HG03280 (cell line): ENCODE results near the gene ANKRD11.
"Not testable (repeated sequence)": the region's sequence is repeated elsewhere in the genome, so short reads cannot be mapped to it uniquely, and the experiment has no call there.

Source experiments
- ATAC-seq: cut with Tn5 transposase; IDR thresholded peaks from one replicate; pipeline ENCODE4 v1.9.1; 2021; ENCODE audit warnings: mild to moderate bottlenecking, moderate library complexity; ENCODE audit not compliant: unreplicated experiment

The ANKRD11 gene

GRCh38 chr16:89388536-89388935, 101.8 kb downstream of the ANKRD11 start:
- ATAC-seq, result no peak

DNA sequence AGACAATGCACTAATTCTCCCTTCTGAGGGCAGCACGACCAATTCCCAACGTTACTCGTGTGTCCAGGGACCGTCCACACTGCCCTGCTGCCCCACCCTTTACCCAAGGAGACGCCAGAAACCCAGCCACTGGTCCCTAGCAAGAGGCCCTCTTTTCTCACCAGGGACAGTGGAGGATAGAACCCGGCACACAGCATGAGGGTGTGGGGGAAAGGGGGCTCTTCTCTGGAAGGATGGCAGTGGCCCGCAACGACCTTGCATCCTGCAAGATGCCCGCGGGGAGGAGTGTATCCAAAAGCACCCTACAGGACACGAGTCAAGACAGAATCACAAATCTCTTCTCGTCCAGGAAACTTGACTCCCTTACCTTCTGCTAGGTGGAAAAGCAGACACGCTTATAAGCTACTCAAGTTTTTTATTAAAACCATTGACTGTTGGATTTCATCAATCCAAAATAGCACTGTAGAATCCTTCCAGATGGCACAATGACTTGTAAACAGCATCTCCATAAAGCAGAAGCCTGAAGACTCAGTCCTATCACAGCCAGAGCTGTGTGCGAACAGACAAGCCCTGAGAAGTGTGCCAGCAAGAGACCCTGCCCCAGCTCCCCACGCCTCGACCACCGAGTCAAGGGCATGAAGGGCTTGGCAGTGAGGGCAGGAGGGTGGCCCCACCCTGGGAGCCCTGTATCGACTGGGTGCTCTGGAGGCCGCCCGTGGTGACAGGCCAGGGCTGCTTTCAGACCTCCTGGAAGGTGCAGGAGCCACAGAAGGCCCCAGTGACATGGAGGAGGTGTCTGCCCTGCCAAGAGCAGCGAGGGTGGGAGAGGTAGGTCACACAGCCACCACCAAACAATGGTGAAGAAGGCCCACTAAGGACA, 103.8 kb downstream of the ANKRD11 start:
- no peak for ATAC-seq

DNA sequence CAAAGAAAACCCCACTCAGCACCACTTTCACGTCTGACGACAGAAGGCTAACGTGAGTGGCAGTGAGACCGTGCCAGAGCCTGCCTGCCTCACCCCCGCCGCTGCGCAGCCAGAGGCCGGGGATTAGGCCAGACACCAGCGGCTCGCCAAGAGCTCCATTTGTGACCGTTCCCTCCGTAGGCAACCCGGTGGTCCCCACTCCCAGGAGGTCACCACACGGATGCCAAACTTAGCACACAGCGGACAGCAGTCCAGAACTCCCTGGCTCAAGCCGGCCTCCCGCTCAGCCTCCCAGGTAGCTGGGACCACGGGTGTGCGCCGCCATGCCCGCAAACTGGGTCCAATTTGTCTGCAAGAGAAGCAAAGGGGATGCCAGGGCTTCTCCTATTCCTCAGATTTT, 104.6 kb downstream of the ANKRD11 start:
- ATAC-seq, result no peak

- no peak for ATAC-seq
Measured at GRCh38 chr16:89384282-89384681, 106.1 kb downstream of the ANKRD11 start.

- ATAC-seq, result no peak
Measured at GRCh38 chr16:89383095-89384003, 107.0 kb downstream of the ANKRD11 start.

GRCh38 chr16:89382555-89382954, 107.8 kb downstream of the ANKRD11 start:
- ATAC-seq, result not testable (repeated sequence)

DNA sequence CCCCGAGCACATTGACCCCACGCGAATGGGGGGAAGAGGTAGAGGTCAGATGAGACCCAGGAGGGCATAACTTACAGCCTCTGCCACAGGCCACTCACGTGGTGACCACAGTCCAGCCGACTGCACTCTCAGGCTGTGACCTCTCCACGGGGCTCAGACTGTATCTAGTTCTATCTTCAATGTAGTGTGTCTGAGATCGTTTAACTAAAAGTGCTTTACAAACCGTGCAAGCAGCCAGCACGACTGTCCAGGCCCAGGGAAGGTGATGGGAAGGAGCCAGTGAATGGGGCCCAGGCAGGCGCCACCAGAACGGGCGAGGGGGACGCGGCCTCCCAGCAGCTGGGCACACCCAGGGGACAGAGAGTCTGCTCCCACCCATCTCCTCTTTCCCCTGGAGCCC, 108.6 kb downstream of the ANKRD11 start:
- ATAC-seq, result no peak

- no peak for ATAC-seq
Measured at GRCh38 chr16:89380681-89381080, 109.7 kb downstream of the ANKRD11 start.

- ATAC-seq, result no peak
Measured at GRCh38 chr16:89378947-89379771, 111.2 kb downstream of the ANKRD11 start.

DNA sequence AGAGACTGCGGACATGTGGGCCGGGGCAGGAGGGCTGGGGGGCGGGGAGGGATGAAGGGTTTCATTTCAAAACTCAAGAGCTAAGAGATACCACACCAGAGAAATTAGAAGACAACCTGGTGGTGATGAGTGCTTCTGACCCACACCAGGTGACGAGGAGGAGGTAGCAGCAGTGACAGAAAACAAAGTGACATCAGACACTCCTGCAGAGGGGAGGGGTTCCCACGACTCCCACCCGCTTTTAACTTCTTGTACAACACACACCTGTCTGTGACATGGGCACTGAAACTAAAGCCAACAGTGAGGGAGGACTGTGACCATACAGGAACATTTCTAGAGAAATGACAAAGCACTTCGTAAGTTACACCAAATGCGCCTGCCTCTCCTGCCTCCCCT, 112.9 kb downstream of the ANKRD11 start:
- ATAC-seq, result no peak

DNA sequence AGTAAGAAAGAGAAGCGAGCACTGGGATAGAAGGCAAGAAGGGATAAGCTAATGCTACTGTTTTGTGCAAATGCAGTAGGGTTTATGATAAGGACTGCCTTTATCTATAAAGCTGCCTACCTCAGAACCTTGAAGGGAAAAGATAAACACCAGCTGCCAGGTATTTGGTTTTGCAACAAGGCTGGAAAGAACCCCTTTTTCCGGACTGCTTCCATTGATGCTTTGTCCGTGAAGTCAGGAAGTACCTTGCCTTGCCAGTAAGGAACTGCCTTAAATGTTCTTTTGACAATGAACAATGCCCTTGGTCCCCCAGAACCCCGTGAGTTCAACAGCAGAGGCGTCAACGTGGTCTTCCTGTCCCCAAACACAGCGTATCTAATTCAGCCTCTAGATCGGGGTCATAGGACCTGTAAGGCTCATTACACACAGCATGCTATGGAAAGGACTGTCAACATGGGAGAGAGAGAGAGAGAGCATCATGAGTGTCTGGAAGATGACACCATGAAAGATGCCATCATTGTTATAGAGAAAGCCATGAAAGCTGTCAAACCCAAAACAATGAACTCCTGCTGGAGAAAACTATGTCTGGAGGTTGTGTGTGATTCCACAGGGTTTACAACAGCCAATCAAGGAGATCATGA, 113.4 kb downstream of the ANKRD11 start:
- ATAC-seq, result no peak

- ATAC-seq, result no peak
Measured at GRCh38 chr16:89375686-89376085, 114.7 kb downstream of the ANKRD11 start.

DNA sequence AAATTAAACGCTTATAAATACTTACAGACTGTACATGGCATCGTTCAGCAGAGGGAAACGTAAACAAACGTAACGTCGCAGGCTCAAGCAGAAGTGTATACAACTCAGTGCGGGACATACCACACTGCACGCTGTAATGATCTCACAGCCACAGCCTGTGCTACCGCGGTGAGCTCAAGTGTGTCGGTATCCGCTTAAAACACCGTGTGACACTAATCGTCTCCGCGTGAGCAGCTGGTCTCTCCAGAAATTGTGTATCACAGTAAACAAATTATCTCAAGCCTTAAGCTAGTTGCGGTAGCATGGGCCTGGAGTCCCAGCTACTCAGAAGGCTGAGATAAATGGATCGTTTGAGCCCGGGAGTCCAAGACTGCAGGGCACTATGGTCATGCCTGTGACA, 115.3 kb downstream of the ANKRD11 start:
- ATAC-seq, result no peak

- ATAC-seq, result no peak
Measured at GRCh38 chr16:89374393-89374960, 115.9 kb downstream of the ANKRD11 start.

GRCh38 chr16:89373355-89374110, 116.8 kb downstream of the ANKRD11 start:
- ATAC-seq, result no peak

- no peak for ATAC-seq
Measured at GRCh38 chr16:89371968-89372634, 118.3 kb downstream of the ANKRD11 start.

- ATAC-seq, result no peak
Measured at GRCh38 chr16:89371386-89371785, 119.0 kb downstream of the ANKRD11 start.

DNA sequence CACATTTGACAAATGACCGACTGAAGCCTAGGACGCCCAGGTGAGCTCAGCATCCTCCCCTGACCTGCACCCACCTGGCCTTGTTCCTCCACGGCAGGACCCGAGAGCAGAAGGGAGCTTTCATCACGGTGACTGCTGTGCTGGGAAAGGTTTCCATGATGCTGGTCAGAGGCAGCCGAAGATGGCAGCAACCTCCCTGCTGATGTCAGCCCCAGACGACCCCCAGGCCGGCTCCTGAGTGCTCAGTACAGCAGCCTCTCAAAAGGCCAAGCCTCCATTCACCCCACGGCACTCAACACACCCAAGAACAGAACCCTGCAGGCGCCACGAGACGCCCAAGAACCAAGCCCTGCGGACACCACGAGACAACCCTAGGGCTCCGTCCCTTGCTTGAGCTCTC, 119.8 kb downstream of the ANKRD11 start:
- no peak for ATAC-seq

DNA sequence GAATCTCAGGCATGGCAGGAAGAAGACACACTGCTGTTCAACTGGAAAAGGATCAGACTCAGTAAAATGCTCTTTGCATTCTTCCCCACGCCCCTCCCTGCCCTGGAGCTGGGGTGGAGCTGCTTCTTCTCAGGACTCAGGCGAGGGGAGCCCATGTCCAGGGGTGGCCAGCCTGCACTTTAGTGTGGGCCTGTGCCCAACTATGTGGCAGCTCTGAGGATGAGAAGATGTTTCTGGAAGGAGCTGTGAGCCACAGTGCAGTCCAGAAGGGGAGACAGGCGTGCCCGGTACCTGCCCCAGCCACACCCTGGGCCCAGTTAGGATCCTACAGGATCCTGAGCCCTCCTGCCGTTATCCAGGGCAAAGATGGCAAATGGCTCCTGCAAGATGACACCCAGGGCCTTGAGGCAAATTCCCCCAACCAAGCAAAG, 120.3 kb downstream of the ANKRD11 start:
- ATAC-seq, result no peak
